ENCODE data around the gene DPYD. TPM values are rescaled to one million over a fixed set of nuclear protein-coding genes. Genes with fewer than 3 reads are reported as not detected.

DPYD gene
- total and polyA plus RNA-seq, 7 donors, result 2.5 to 7.3 (median 5.1) TPM

DNA sequence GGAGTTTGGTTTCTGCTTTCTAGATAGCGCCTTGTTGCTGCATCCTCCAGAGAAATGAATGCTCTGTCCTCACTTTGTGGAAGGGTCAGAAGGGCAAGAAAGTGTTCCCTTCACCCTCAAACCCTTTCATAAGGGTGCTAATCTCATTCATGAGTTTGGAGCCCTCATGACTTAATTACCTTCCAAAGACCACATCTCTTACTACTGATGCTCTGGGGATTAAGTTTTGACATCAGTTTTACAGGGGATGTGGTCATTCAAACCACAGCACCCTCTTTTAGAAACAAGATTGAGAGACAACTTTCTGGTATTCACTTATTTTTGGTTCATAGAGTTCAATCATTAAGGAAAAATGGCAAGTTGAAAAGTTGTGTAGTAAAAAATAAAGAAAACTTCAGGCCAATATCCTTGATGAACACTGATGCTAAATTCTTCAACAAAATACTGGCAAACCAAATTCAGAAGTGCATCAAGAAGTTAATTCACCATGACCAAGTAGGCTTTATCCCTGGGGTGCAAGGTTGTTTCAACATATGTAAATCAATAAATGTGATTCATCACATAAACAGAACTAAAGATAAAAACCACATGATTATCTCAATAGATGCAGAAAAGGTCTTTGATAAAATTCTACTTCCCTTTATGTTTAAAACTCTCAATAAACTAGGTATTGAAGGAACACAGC, 757.1 kb downstream of the DPYD start:
- Histone ChIP-seq H3K4me3 (no peak overlapping the region), H3K4me1 (no peaks in the 10 kb centered on the region), H3K9me3 (peaks cover 5% of the 10 kb centered on the region), H3K36me3 (ENCODE audit: insufficient read depth in 1 of 2, low read depth in 1 of 2) (no peaks in the 10 kb centered on the region), H3K27me3 (ENCODE audit: insufficient read depth in 3 of 3, low read length in 2 of 3) (no peaks in the 10 kb centered on the region), H3K27ac (no peak overlapping the region)
- intact Hi-C loops (cut with DNase I), result no loop called here
- DNase-seq, result no peak
- TF ChIP-seq, protein P1, sequence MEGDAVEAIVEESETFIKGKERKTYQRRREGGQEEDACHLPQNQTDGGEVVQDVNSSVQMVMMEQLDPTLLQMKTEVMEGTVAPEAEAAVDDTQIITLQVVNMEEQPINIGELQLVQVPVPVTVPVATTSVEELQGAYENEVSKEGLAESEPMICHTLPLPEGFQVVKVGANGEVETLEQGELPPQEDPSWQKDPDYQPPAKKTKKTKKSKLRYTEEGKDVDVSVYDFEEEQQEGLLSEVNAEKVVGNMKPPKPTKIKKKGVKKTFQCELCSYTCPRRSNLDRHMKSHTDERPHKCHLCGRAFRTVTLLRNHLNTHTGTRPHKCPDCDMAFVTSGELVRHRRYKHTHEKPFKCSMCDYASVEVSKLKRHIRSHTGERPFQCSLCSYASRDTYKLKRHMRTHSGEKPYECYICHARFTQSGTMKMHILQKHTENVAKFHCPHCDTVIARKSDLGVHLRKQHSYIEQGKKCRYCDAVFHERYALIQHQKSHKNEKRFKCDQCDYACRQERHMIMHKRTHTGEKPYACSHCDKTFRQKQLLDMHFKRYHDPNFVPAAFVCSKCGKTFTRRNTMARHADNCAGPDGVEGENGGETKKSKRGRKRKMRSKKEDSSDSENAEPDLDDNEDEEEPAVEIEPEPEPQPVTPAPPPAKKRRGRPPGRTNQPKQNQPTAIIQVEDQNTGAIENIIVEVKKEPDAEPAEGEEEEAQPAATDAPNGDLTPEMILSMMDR (IDR thresholded peaks at IDR 0.05), result no peak
- no peak for ATAC-seq
- WGBS, 3 donors, result 83 to 100% (median 90%) methylated on average over 1 of the region's 1 CpG

DNA sequence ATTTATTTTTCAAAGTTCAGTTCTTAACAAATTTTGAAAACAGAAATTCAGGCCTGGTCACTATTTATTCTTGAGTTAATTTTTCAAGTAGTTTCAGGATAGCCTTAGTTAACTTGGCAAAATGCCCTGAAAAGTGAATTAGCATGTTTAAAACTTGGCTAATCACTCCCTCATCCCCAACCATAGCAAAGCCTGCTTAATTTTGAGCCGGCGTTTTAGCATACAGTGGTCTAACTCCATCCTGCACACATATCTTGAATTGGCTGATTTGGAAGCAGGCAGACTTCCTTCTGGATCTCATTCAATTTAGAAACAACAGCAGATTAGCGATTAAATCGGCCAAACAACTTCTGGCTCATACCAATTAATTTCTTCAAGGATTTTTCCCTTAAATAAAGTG, 760.0 kb downstream of the DPYD start:
- Histone ChIP-seq H3K4me1 (no peaks in the 10 kb centered on the region), H3K4me3 (no peak overlapping the region), H3K27ac (no peak overlapping the region), H3K9me3 (peaks cover 5% of the 10 kb centered on the region), H3K27me3 (ENCODE audit: insufficient read depth in 3 of 3, low read length in 2 of 3) (no peaks in the 10 kb centered on the region), H3K36me3 (ENCODE audit: insufficient read depth in 1 of 2, low read depth in 1 of 2) (no peaks in the 10 kb centered on the region)
- 15 to 28% (median 24%) methylated on average over 4 of the region's 4 CpGs for WGBS, 3 donors
- TF ChIP-seq, protein P1 (IDR thresholded peaks at IDR 0.05), result no peak
- no peak for DNase-seq
- ATAC-seq, result no peak
- intact Hi-C loops (cut with DNase I), result no loop called here

DNA sequence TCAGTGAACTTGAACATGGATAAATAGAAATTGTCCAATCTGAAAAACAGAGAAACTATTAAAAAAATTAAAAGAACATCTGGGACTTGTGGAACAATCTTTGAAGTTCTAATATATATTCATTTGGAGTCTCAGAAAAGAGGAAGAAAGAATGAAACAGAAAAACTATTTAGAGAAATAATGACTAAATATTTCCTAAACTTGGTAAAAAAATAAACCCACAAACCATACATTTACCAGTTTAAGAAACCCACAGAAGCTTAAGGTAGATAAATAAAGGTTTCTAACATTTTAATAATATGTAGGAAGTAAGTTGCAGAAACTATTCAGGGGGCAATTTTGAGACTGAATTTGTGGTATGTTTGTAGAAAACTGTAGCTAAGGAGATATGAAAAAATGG, 761.5 kb downstream of the DPYD start:
- Histone ChIP-seq H3K27me3 (ENCODE audit: insufficient read depth in 3 of 3, low read length in 2 of 3) (no peaks in the 10 kb centered on the region), H3K4me1 (no peaks in the 10 kb centered on the region), H3K27ac (no peak overlapping the region), H3K4me3 (no peak overlapping the region), H3K9me3 (peaks cover 5% of the 10 kb centered on the region), H3K36me3 (ENCODE audit: insufficient read depth in 1 of 2, low read depth in 1 of 2) (no peaks in the 10 kb centered on the region)
- TF ChIP-seq, protein P1 (IDR thresholded peaks at IDR 0.05), result no peak
- DNase-seq (no peak), ATAC-seq (no peak)
- intact Hi-C loops (cut with DNase I), result no loop called here

DNA sequence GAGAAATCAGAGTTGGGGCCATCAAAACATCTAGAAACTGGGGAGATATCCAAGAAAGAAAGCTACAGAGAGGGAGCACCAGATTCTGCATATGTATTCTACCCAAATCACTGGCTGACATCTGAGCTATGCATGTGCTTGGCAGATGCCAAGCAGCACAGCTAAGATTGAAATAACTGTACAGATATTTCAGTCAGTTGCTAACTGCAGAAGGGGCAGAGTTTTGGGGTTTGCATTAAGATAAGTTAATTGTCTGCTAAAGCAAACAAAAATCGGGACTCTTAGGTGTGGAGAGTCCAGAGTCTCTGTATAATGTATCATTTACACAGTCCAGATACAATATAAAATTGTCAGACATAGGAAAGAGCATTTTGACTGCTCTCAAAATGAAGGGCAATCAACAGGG, 762.1 kb downstream of the DPYD start:
- Histone ChIP-seq H3K4me3 (no peak overlapping the region), H3K27ac (no peak overlapping the region), H3K4me1 (no peaks in the 10 kb centered on the region), H3K9me3 (peaks cover 5% of the 10 kb centered on the region), H3K36me3 (ENCODE audit: insufficient read depth in 1 of 2, low read depth in 1 of 2) (no peaks in the 10 kb centered on the region), H3K27me3 (ENCODE audit: insufficient read depth in 3 of 3, low read length in 2 of 3) (no peaks in the 10 kb centered on the region)
- intact Hi-C loops (cut with DNase I), result no loop called here
- TF ChIP-seq, protein P1 (IDR thresholded peaks at IDR 0.05), result no peak
- DNase-seq, result no peak
- 65 to 80% (median 70%) methylated on average over 1 of the region's 1 CpG for WGBS, 3 donors
- no peak for ATAC-seq

DNA sequence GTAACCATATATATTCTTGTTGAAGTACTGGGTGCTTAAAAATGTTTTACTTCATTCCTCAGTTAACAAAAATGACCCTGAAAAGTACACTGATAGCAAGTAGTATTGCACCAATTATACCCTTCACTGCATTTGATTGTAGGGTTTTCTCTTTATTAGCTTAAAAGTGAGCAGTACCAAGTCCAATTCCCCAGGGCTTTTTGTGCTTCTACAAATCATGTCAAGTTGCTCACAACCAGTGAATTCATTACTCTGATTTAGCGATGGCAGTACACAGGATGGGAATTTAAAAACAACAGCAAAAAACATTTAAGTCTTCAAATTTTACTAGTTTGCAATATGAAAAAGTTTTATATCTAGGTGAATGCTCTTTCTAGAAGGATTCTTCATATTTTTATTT, 762.8 kb downstream of the DPYD start:
- DNase-seq (no peak), ATAC-seq (no peak)
- H3K4me3 ChIP-seq, result no peak overlapping the region
- H3K27ac ChIP-seq, result no peak overlapping the region
- intact Hi-C loops (cut with DNase I), result no loop called here
- 46 to 88% (median 80%) methylated on average over 1 of the region's 1 CpG for WGBS, 3 donors
- H3K27me3 ChIP-seq (ENCODE audit: insufficient read depth in 3 of 3, low read length in 2 of 3), result no peaks in the 10 kb centered on the region
- no peaks in the 10 kb centered on the region for H3K4me1 ChIP-seq
- H3K36me3 ChIP-seq (ENCODE audit: insufficient read depth in 1 of 2, low read depth in 1 of 2), result no peaks in the 10 kb centered on the region
- TF ChIP-seq, protein P1 (IDR thresholded peaks at IDR 0.05), result no peak
- no peaks in the 10 kb centered on the region for H3K9me3 ChIP-seq

Measured in psoas muscle (tissue), 8 donors.